ENCODE data around the gene CENPF. TPM values are rescaled to one million over a fixed set of nuclear protein-coding genes. Genes with fewer than 3 reads are reported as not detected.

CENPF gene
- polyA plus RNA-seq, 1 donor from 2014 or later, result 5.4 TPM

DNA sequence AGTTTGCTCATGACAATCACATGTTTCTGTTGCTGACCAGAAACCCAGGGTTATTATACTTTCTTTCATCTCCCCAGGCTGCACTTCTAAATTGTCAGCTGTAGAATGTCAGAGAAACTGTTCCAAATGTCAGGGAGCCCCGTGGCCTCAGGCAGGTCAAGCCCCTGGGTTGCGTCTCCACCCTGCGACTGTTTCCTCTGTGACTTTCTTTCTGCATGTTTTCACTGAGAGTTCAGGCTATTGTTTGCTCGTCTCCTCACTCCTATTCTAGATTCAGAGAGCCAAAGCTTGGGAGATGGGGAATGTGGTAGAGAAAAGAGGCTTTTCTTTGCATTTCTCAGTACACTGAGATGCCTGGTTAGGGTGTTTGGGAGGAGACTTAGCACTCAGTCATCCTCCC is 97.4 kb downstream of the CENPF start:
- no peaks in the 10 kb centered on the region for H3K27me3 ChIP-seq (ENCODE audit: insufficient read depth, low read depth, low read length)
- no peaks in the 10 kb centered on the region for H3K9me3 ChIP-seq (ENCODE audit: low read length)
- H3K9me2 ChIP-seq (ENCODE audit: insufficient read depth, low read length), result no peaks in the 10 kb centered on the region
- no peaks in the 10 kb centered on the region for H3F3A ChIP-seq (ENCODE audit: insufficient read depth, low read length, poor library complexity, severe bottlenecking)
- no peak overlapping the region for H3K4me2 ChIP-seq (ENCODE audit: low read length)
- TF ChIP-seq, protein P1, sequence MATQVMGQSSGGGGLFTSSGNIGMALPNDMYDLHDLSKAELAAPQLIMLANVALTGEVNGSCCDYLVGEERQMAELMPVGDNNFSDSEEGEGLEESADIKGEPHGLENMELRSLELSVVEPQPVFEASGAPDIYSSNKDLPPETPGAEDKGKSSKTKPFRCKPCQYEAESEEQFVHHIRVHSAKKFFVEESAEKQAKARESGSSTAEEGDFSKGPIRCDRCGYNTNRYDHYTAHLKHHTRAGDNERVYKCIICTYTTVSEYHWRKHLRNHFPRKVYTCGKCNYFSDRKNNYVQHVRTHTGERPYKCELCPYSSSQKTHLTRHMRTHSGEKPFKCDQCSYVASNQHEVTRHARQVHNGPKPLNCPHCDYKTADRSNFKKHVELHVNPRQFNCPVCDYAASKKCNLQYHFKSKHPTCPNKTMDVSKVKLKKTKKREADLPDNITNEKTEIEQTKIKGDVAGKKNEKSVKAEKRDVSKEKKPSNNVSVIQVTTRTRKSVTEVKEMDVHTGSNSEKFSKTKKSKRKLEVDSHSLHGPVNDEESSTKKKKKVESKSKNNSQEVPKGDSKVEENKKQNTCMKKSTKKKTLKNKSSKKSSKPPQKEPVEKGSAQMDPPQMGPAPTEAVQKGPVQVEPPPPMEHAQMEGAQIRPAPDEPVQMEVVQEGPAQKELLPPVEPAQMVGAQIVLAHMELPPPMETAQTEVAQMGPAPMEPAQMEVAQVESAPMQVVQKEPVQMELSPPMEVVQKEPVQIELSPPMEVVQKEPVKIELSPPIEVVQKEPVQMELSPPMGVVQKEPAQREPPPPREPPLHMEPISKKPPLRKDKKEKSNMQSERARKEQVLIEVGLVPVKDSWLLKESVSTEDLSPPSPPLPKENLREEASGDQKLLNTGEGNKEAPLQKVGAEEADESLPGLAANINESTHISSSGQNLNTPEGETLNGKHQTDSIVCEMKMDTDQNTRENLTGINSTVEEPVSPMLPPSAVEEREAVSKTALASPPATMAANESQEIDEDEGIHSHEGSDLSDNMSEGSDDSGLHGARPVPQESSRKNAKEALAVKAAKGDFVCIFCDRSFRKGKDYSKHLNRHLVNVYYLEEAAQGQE (IDR thresholded peaks at IDR 0.05; ENCODE audit: borderline replicate concordance), result no peak
- TF ChIP-seq EP300 (conservative IDR thresholded peaks at IDR 0.05; ENCODE audit: poor library complexity, severe bottlenecking), result no peak
- TF ChIP-seq MXI1 (conservative IDR thresholded peaks at IDR 0.05; ENCODE audit: poor library complexity, severe bottlenecking), result no peak
- TF ChIP-seq SMC3 (conservative IDR thresholded peaks at IDR 0.05; ENCODE audit: poor library complexity), result no peak
- no peak for TF ChIP-seq POLR2AphosphoS5 (IDR thresholded peaks at IDR 0.05)
- TF ChIP-seq TAF1 (IDR thresholded peaks at IDR 0.05; ENCODE audit: low read depth), result no peak
- TF ChIP-seq, protein P2, sequence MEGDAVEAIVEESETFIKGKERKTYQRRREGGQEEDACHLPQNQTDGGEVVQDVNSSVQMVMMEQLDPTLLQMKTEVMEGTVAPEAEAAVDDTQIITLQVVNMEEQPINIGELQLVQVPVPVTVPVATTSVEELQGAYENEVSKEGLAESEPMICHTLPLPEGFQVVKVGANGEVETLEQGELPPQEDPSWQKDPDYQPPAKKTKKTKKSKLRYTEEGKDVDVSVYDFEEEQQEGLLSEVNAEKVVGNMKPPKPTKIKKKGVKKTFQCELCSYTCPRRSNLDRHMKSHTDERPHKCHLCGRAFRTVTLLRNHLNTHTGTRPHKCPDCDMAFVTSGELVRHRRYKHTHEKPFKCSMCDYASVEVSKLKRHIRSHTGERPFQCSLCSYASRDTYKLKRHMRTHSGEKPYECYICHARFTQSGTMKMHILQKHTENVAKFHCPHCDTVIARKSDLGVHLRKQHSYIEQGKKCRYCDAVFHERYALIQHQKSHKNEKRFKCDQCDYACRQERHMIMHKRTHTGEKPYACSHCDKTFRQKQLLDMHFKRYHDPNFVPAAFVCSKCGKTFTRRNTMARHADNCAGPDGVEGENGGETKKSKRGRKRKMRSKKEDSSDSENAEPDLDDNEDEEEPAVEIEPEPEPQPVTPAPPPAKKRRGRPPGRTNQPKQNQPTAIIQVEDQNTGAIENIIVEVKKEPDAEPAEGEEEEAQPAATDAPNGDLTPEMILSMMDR (IDR thresholded peaks at IDR 0.05; ENCODE audit: poor library complexity, severe bottlenecking), result no peak
- no peak for TF ChIP-seq EZH2 (IDR thresholded peaks at IDR 0.05; ENCODE audit: borderline replicate concordance, insufficient read depth, low read length, poor library complexity, severe bottlenecking)
- no peak for TF ChIP-seq RAD21 (conservative IDR thresholded peaks at IDR 0.05)
- H3K79me2 ChIP-seq (replicated peaks; ENCODE audit: insufficient read depth, low read length), result no peaks in the 10 kb centered on the region
- no peaks in the 10 kb centered on the region for H4K20me1 ChIP-seq (ENCODE audit: insufficient read depth)
- H3K9ac ChIP-seq (ENCODE audit: low read length), result no peak overlapping the region
- H3K4me3 ChIP-seq (ENCODE audit: low read length), result no peak overlapping the region
- no peak overlapping the region for H2AFZ ChIP-seq (ENCODE audit: low read depth, low read length)
- no peaks in the 10 kb centered on the region for H3K36me3 ChIP-seq (ENCODE audit: insufficient read depth, low read length)
- no peak overlapping the region for H3K27ac ChIP-seq (ENCODE audit: low read length)

DNA sequence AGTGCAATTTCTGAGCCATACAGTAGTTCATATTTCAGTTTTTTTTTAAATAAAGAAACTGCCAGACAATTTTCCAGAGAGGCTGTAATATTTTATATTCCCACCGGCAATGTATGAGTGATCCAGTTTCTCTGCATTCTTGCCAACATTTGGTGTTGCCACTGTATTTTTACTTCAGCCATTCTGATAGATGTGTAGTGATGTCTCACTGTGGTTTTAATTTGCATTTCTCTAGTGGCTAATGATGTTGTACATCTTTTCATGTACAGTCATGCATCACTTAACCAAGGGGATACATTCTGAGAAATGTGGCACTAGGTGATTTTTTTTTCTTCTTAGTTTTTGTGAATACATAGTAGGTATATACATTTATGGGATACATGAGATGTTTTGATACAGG is 99.6 kb downstream of the CENPF start:
- no peaks in the 10 kb centered on the region for H3K9me3 ChIP-seq (ENCODE audit: low read length)
- no peaks in the 10 kb centered on the region for H3F3A ChIP-seq (ENCODE audit: insufficient read depth, low read length, poor library complexity, severe bottlenecking)
- H3K4me2 ChIP-seq (ENCODE audit: low read length), result no peak overlapping the region
- H3K27me3 ChIP-seq (ENCODE audit: insufficient read depth, low read depth, low read length), result no peaks in the 10 kb centered on the region
- H2AFZ ChIP-seq (ENCODE audit: low read depth, low read length), result no peak overlapping the region
- H4K20me1 ChIP-seq (ENCODE audit: insufficient read depth), result no peaks in the 10 kb centered on the region
- H3K36me3 ChIP-seq (ENCODE audit: insufficient read depth, low read length), result no peaks in the 10 kb centered on the region
- no peak overlapping the region for H3K9ac ChIP-seq (ENCODE audit: low read length)
- TF ChIP-seq EZH2 (IDR thresholded peaks at IDR 0.05; ENCODE audit: borderline replicate concordance, insufficient read depth, low read length, poor library complexity, severe bottlenecking) (no peak), POLR2AphosphoS5 (IDR thresholded peaks at IDR 0.05) (no peak), SMC3 (conservative IDR thresholded peaks at IDR 0.05; ENCODE audit: poor library complexity) (no peak), EP300 (conservative IDR thresholded peaks at IDR 0.05; ENCODE audit: poor library complexity, severe bottlenecking) (no peak), MXI1 (conservative IDR thresholded peaks at IDR 0.05; ENCODE audit: poor library complexity, severe bottlenecking) (no peak), TAF1 (IDR thresholded peaks at IDR 0.05; ENCODE audit: low read depth) (no peak), RAD21 (conservative IDR thresholded peaks at IDR 0.05) (no peak)
- TF ChIP-seq, protein P2 (IDR thresholded peaks at IDR 0.05; ENCODE audit: poor library complexity, severe bottlenecking), result no peak
- TF ChIP-seq, protein P1 (IDR thresholded peaks at IDR 0.05; ENCODE audit: borderline replicate concordance), result no peak
- no peak overlapping the region for H3K4me3 ChIP-seq (ENCODE audit: low read length)
- no peaks in the 10 kb centered on the region for H3K79me2 ChIP-seq (replicated peaks; ENCODE audit: insufficient read depth, low read length)
- no peak overlapping the region for H3K27ac ChIP-seq (ENCODE audit: low read length)
- no peaks in the 10 kb centered on the region for H3K9me2 ChIP-seq (ENCODE audit: insufficient read depth, low read length)

Data from neural cell (in vitro differentiated cells).